ENCODE results near the gene MSH4. TPM values are rescaled to one million over a fixed set of nuclear protein-coding genes. Genes with fewer than 3 reads are reported as not detected.
"Not testable (repeated sequence)": the region's sequence is repeated elsewhere in the genome, so short reads cannot be mapped to it uniquely, and the experiment has no call there.

The MSH4 gene
- total RNA-seq = under 1 TPM; 0.38 to 0.47 TPM

DNA sequence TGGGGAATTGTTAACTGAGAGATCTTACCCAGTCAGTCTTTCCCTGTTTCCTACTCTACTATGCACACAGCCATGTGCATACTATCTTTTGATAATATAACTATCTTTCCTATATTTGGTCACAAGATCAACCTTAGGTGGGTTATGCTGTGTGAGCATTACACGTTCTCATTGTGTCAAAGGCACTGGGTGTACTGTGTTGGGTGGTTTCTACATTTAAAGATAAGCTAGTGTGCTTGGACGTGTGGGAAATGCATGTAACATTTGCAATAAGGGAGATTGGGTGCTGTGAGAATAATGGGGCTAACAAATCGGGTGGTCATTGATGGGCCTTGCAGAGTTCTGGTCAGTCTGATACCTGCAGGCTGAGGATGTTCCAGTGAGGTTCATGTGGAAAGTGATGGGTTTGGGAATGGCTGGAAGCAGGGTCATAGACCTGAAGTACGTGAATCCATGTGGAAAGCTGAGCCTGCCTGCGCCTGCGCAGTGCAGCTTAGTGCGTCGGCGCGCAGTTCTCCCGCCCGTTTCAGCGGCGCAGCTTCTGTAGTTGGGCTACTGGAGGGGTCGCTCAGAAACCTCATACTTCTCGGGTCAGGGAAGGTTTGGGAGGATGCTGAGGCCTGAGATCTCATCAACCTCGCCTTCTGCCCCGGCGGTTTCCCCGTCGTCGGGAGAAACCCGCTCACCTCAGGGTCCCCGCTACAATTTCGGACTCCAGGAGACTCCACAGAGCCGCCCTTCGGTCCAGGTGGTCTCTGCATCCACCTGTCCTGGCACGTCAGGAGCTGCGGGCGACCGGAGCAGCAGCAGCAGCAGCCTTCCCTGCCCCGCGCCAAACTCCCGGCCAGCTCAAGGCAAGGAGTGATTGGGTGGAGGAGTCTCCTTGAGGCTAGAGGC, at the start of gene MSH4:
TSS of gene MSH4 (plus strand) at position 507 of the 897 bp plus-strand sequence. CDS start at position 611, 104 bp downstream.
- H3K27ac Mint-ChIP-seq = no peak within 1 kb of the TSS
- no peaks in the 10 kb centered on the region for H3K9me3 Mint-ChIP-seq (ENCODE audit: low read depth)
- H3K36me3 Mint-ChIP-seq = peaks cover 55% of the 10 kb centered on the region
- no peak within 1 kb of the TSS for H3K4me3 Mint-ChIP-seq
- CTCF ChIA-PET = interaction anchor here (1.2 to 1.9 kb wide), 3 partner anchors 8 to 48 kb away, joined by 3 to 4 read pairs (median 3); no protein-coding TSS in a partner anchor
- ATAC-seq (no peak), DNase-seq (no peak)
- no peaks in the 10 kb centered on the region for H3K27me3 Mint-ChIP-seq
- peaks cover 17% of the 10 kb centered on the region for H3K4me1 Mint-ChIP-seq

DNA sequence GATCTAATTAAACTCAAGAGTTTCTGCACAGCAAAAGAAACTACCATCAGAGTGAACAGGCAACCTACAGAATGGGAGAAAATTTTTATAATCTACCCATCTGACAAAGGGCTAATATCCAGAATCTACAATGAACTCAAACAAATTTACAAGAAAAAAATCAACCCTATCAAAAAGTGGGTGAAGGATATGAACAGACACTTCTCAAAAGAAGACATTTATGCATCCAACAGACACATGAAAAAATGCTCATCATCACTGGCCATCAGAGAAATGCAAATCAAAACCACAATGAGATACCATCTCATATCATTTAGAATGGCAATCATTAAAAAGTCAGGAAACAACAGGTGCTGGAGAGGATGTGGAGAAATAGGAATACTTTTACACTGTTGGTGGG, 39.5 kb upstream of the MSH4 start:
- ATAC-seq; H3K4me1 Mint-ChIP-seq; DNase-seq; H3K9me3 Mint-ChIP-seq (ENCODE audit: low read depth); H3K27me3 Mint-ChIP-seq; CTCF ChIA-PET; H3K27ac Mint-ChIP-seq; H3K4me3 Mint-ChIP-seq: not testable (repeated sequence)
- peaks cover 67% of the 10 kb centered on the region for H3K36me3 Mint-ChIP-seq

DNA sequence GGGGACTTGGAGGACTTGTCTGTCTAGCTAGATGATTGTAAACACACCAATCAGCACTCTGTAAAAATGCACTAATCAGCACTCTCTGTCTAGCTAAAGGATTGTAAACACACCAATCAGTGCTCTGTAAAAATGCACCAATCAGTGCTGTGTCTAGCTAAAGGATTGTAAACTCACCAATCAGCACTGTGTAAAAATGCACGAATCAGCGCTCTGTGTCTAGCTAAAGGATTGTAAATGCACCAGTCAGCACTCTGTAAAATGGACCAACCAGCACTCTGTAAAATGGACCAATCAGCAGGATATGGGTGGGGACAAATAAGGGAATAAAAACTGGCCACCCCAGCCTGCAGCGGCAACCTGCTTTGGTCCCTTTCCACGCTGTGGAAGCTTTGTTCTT, 38.1 kb upstream of the MSH4 start:
- CTCF ChIA-PET = not testable (repeated sequence)
- peaks cover 57% of the 10 kb centered on the region for H3K36me3 Mint-ChIP-seq

DNA sequence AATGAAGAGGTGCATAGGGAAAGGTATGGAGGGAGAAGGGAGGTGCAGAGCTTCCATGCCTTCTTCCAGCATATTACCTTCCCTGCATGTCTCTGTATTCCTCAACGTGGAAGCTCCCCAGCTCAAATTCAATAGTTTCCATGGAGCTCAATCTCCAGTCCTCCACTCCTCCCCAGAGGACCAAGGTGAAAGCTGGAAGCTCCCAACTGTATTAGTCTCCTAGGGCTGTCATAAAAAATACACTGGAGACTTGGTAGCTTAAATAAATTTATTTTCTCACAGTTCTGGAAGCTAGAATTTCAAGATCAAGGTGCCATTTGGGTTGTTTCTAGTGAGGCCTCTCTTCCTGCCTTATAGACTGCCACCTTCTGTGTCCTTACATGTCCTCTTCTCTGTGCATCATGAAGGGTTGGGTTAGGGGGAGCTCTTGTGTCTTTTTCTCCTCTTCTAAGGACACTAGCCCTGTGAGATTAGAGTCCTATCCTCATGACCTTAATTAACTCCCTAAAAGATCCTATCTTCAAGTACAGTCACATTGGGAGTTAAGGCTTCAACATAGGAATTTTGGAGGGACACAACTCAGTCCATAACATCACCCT, 32.5 kb upstream of the MSH4 start:
- DNase-seq (no peak), ATAC-seq (no peak)
- Mint-ChIP-seq H3K27ac (no peak overlapping the region), H3K9me3 (ENCODE audit: low read depth) (no peaks in the 10 kb centered on the region), H3K27me3 (no peaks in the 10 kb centered on the region), H3K36me3 (peaks cover 15% of the 10 kb centered on the region), H3K4me3 (no peak overlapping the region), H3K4me1 (no peaks in the 10 kb centered on the region)
- CTCF ChIA-PET = interaction anchor here (0.9 to 1.2 kb wide), 2 partner anchors 25 to 42 kb away, joined by 3 read pairs; no protein-coding TSS in a partner anchor

More for the DNA sequence above, 38.1 kb upstream of the MSH4 start:
- not testable (repeated sequence) for H3K27me3 Mint-ChIP-seq; DNase-seq; H3K27ac Mint-ChIP-seq; ATAC-seq; H3K4me3 Mint-ChIP-seq; H3K4me1 Mint-ChIP-seq; H3K9me3 Mint-ChIP-seq (ENCODE audit: low read depth)

DNA sequence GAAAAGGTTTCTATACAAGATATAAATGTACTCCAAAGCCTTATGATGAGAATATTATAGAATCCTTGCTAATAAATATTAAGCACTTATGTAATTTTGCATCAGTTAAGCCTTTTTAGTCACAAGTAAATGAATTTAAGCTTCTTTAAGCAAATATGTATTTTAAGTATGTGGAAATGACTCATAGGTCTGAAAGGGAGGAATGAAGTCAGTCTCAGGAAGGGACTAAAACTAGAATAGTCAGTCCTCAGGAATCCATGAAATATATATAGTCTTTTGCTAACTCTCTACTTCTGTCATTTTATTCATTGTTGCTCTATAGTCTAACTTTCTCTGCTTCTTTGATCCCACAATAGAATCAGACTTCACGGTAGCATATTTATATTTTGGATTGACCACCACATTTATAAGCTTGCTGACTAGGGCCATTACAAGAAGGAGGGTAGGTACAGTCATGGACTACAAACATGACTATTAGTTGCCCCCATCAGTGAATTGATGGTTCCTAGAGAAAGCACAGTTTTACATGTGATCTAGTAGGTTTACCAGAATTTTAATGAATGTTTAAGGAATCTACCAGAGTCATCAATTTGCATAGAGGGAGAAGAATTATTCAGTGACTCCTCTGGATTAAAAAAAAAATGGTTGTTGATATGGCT, 30.9 kb upstream of the MSH4 start:
- CTCF ChIA-PET = no interaction called here

DNA sequence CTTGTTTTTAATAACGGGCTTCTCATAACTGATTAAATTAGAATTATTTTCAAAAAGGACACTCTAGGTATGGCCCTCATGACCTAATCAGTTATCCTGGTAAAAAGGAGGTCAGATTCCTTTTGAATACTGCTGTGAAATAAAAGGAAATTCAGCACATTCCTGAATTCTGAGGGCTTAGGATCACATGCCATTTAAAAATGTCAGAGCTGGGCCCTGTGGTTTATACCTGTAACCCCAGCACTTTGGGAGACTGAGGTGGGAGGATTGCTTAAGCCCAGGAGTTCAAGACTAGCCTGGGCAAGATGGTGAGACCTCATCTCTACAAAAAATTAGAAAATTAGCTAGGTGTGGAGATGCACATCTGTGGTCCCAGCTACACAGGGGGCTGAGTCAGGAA, 28.7 kb upstream of the MSH4 start:
- no peaks in the 10 kb centered on the region for H3K4me1 Mint-ChIP-seq
- no peak overlapping the region for H3K27ac Mint-ChIP-seq
- H3K4me3 Mint-ChIP-seq = no peak overlapping the region
- ATAC-seq (no peak), DNase-seq (no peak)
- H3K9me3 Mint-ChIP-seq (ENCODE audit: low read depth) = no peaks in the 10 kb centered on the region
- CTCF ChIA-PET = no interaction called here
- peaks cover 5% of the 10 kb centered on the region for H3K36me3 Mint-ChIP-seq
- H3K27me3 Mint-ChIP-seq = no peaks in the 10 kb centered on the region

More for the DNA sequence above, 30.9 kb upstream of the MSH4 start:
- Mint-ChIP-seq H3K9me3 (ENCODE audit: low read depth) (no peaks in the 10 kb centered on the region), H3K4me3 (no peak overlapping the region), H3K27ac (no peak overlapping the region), H3K4me1 (no peaks in the 10 kb centered on the region), H3K36me3 (peaks cover 11% of the 10 kb centered on the region), H3K27me3 (no peaks in the 10 kb centered on the region)
- ATAC-seq (no peak), DNase-seq (no peak)

DNA sequence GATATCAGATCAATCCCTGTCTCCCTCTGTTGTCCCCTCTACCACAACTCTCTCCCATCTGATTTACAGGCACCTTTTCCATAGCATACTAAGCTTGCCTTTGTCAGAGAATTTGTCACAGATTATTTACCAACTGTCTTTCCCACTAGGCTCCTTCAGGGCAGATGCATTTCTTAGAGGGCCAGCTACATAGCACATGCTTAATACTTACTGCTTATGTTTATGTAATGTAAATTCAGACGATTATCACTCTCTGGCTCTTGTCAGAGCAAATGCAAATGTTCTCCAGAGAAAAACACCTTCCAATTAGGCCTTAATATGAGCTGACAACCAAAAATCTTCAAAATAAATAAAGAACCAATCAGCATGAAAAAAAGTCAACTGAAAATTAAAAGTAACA, 25.9 kb upstream of the MSH4 start:
- no peaks in the 10 kb centered on the region for H3K27me3 Mint-ChIP-seq
- ATAC-seq (no peak), DNase-seq (no peak)
- peaks cover 2% of the 10 kb centered on the region for H3K9me3 Mint-ChIP-seq (ENCODE audit: low read depth)
- CTCF ChIA-PET = no interaction called here
- H3K4me1 Mint-ChIP-seq = peaks cover 5% of the 10 kb centered on the region
- no peak overlapping the region for H3K27ac Mint-ChIP-seq
- no peaks in the 10 kb centered on the region for H3K36me3 Mint-ChIP-seq
- H3K4me3 Mint-ChIP-seq = no peak overlapping the region

DNA sequence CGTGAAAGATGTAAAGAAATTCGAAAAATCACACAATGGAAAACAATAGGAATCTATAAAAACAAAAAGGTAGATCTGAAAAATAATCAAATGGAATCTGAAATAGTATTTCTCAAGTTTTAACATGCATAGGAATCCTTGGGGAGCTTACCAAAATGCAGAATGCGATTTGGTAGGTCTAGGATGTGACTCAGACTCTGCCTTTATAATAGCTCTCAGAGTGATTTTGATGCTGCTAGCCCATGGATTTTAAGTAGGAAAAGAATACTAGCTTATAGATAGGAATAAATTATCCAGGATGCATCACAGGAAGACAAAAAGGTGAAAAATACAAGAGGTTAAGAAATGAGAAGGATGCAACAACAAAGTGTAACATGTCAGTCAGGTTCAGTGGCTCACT, 24.7 kb upstream of the MSH4 start:
- ATAC-seq = no peak
- no peaks in the 10 kb centered on the region for H3K27me3 Mint-ChIP-seq
- DNase-seq = no peak
- no peak overlapping the region for H3K4me3 Mint-ChIP-seq
- no peaks in the 10 kb centered on the region for H3K36me3 Mint-ChIP-seq
- peaks cover 5% of the 10 kb centered on the region for H3K4me1 Mint-ChIP-seq
- no peak overlapping the region for H3K27ac Mint-ChIP-seq
- CTCF ChIA-PET = no interaction called here
- H3K9me3 Mint-ChIP-seq (ENCODE audit: low read depth) = peaks cover 2% of the 10 kb centered on the region

DNA sequence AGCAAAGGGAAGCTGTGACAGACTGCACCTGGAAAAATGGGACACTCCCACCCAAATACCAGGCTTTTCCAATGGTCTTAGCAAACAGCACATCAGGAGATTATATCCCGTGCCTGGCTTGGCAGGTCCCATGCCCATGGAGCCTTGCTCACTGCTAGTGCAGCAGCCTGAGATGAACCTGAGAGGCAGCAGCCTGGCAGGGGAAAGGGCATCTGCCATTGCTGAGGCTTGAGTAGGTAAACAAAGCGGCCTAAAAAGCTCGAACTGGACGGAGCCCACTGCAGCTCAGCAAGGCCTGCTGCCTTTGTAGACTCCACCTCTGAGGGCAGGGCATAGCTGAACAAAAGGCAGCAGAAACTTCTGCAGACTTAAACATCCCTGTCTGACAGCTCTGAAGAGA, 18.9 kb upstream of the MSH4 start:
- H3K9me3 Mint-ChIP-seq (ENCODE audit: low read depth); H3K36me3 Mint-ChIP-seq; H3K4me3 Mint-ChIP-seq; ATAC-seq; H3K27ac Mint-ChIP-seq; CTCF ChIA-PET; DNase-seq: not testable (repeated sequence)
- H3K27me3 Mint-ChIP-seq = peaks cover 13% of the 10 kb centered on the region
- H3K4me1 Mint-ChIP-seq = peaks cover 15% of the 10 kb centered on the region

DNA sequence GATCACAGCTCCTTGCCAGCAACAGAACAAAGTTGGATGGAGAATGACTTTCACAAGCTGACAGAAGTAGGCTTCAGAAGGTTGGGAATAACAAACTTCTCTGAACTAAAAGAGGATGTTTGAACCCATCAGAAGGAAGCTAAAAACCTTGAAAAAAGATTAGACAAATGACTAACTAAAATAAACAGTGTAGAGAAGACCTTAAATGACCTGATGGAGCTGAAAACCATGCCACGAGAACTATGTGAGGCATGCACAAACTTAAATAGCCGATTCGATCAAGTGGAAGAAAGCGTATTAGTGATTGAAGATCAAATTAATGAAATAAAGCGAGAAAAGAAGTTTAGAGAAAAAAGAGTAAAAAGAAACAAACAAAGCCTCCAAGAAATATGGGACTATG, 18.0 kb upstream of the MSH4 start:
- DNase-seq; H3K36me3 Mint-ChIP-seq; H3K9me3 Mint-ChIP-seq (ENCODE audit: low read depth); ATAC-seq; CTCF ChIA-PET; H3K4me3 Mint-ChIP-seq; H3K27ac Mint-ChIP-seq: not testable (repeated sequence)
- H3K4me1 Mint-ChIP-seq = peaks cover 17% of the 10 kb centered on the region
- H3K27me3 Mint-ChIP-seq = peaks cover 13% of the 10 kb centered on the region

DNA sequence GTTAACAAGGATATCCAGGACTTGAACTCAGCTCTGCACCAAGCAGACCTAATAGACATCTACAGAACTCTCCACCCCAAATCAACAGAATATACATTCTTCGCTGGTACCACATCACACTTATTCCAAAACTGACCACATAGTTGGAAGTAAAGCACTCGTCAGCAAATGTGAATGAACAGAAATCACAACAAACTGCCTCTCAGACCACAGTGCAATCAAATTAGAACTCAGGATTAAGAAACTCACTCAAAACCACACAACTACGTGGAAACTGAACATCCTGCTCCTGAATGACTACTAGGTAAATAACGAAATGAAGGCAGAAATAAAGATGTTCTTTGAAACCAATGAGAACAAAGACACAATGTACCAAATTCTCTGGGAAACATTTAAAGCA, 16.5 kb upstream of the MSH4 start:
- H3K4me1 Mint-ChIP-seq = peaks cover 17% of the 10 kb centered on the region
- ATAC-seq; H3K4me3 Mint-ChIP-seq; DNase-seq; H3K27ac Mint-ChIP-seq; H3K9me3 Mint-ChIP-seq (ENCODE audit: low read depth); H3K36me3 Mint-ChIP-seq: not testable (repeated sequence)
- CTCF ChIA-PET = interaction anchor here (1.2 kb wide), 1 partner anchor 44 kb away, joined by 3 read pairs; no protein-coding TSS in a partner anchor
- peaks cover 13% of the 10 kb centered on the region for H3K27me3 Mint-ChIP-seq

DNA sequence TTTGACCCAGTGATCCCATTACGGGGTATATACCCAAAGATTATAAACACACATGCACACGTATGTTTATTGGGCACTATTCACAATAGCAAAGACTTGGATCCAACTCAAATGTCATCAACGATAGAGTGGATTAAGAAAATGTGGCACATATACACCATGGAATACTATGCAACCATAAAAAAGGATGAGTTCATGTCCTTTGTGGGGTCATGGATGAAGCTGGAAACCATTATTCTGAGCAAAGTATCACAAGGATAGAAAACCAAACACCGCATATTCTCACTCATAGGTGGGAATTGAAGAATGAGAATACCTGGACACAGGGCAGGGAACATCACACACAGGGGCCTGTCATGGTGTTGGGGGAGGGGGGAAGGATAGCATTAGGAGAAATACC, 12.8 kb upstream of the MSH4 start:
- Mint-ChIP-seq H3K4me1 (peaks cover 26% of the 10 kb centered on the region), H3K27ac (peak overlapping the region; percentile 77), H3K4me3 (peak overlapping the region; percentile 49), H3K27me3 (peaks cover 13% of the 10 kb centered on the region), H3K36me3 (peaks cover 27% of the 10 kb centered on the region)
- not testable (repeated sequence) for H3K9me3 Mint-ChIP-seq (ENCODE audit: low read depth); ATAC-seq; DNase-seq
- CTCF ChIA-PET = interaction anchor here (1.7 kb wide), 1 partner anchor 62 kb away, joined by 6 read pairs; no protein-coding TSS in a partner anchor

DNA sequence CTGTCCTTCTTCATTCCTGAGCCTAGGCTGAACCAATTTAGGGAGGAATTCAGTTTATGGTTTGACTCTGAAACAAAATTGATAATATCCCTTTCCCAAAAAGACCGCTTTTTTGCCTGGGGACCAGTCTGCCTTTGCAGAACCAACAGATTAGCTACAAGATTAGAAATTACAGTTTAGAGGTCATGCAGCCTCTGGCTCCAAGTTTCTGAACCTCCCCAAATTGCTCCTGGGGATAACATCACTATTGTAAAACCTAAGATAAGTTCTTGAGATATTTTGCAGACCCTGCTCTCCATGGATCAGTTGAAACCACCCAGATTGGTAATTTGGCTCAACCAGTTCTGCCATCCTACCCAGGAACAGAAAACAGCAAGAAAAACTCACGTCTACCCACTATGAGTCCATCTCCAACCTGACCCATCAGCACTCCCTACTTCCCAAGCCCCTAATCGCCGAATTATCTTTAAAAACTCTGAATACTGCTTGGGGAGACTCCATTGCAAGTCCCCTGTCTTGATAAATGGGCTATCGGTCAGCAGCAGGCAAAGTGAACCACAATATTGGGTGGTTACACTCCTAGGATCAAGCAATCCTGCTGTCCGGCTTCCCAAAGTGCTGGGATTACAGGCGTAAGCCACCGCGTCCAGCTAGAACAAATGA, 11.2 kb upstream of the MSH4 start:
- peaks cover 32% of the 10 kb centered on the region for H3K4me1 Mint-ChIP-seq
- peak overlapping the region; percentile 99 for H3K4me3 Mint-ChIP-seq
- CTCF ChIA-PET = interaction anchor here (1.7 kb wide), 1 partner anchor 63 kb away, joined by 6 read pairs; no protein-coding TSS in a partner anchor
- H3K9me3 Mint-ChIP-seq (ENCODE audit: low read depth) = no peaks in the 10 kb centered on the region
- no peak for DNase-seq
- H3K27me3 Mint-ChIP-seq = peaks cover 7% of the 10 kb centered on the region
- peaks cover 41% of the 10 kb centered on the region for H3K36me3 Mint-ChIP-seq
- peak overlapping the region; percentile 90 for H3K27ac Mint-ChIP-seq
- ATAC-seq = peak; percentile 3
